GM12875 (cell line): ENCODE data around the gene SLU7.

Source experiments
- H3K4me3 ChIP-seq: one replicate; pipeline ENCODE4 v1.5.1; 2011; ENCODE audit warnings: low read depth, low read length, control low read depth
- CTCF ChIP-seq: IDR thresholded peaks from 2 replicates; pipeline ENCODE4 v1.5.1; 2011; ENCODE audit warnings: low read depth, mild to moderate bottlenecking, control low read depth, inconsistent platforms, low read length, moderate library complexity, borderline replicate concordance; ENCODE audit not compliant: insufficient read depth

The SLU7 gene

GRCh38 chr5:160385496-160385895, 33.4 kb downstream of the SLU7 start:
- no peak overlapping the region for H3K4me3 ChIP-seq
- no peak for TF ChIP-seq CTCF

- no peak overlapping the region for H3K4me3 ChIP-seq
- TF ChIP-seq CTCF: no peak
Measured at GRCh38 chr5:160384681-160385080, 34.2 kb downstream of the SLU7 start.

- TF ChIP-seq CTCF: no peak
- H3K4me3 ChIP-seq: no peak overlapping the region
Measured at GRCh38 chr5:160382346-160382745, 36.5 kb downstream of the SLU7 start.

GRCh38 chr5:160380041-160380440, 38.8 kb downstream of the SLU7 start:
- no peak for TF ChIP-seq CTCF
- no peak overlapping the region for H3K4me3 ChIP-seq

GRCh38 chr5:160379511-160379910, 39.4 kb downstream of the SLU7 start:
- no peak overlapping the region for H3K4me3 ChIP-seq
- TF ChIP-seq CTCF: no peak

GRCh38 chr5:160378330-160378729, 40.6 kb downstream of the SLU7 start:
- no peak overlapping the region for H3K4me3 ChIP-seq
- TF ChIP-seq CTCF: no peak

GRCh38 chr5:160377651-160378050, 41.2 kb downstream of the SLU7 start:
- no peak for TF ChIP-seq CTCF
- H3K4me3 ChIP-seq: no peak overlapping the region
